Testis (tissue), 3 donors: ENCODE results near the gene HOXB8. TPM values are rescaled to one million over a fixed set of nuclear protein-coding genes. Genes with fewer than 3 reads are reported as not detected.

Experiments used
- DNase-seq: peaks from one replicate; pipeline ENCODE4 v3.0.0-alpha.2; 2019
- H3K27ac ChIP-seq, 2 donors: fragments of 200-600 bp; sonication (generic); one replicate each; pipeline ENCODE4 v1.5.1; 2019
- H3K27me3 ChIP-seq: fragments of 200-600 bp; sonication (generic); one replicate; pipeline ENCODE4 v1.5.1; 2019
- H3K36me3 ChIP-seq: fragments of 200-600 bp; sonication (generic); one replicate; pipeline ENCODE4 v1.5.1; 2017; ENCODE audit warnings: low read depth; ENCODE audit errors: missing control alignments
- H3K4me1 ChIP-seq: fragments of 200-600 bp; sonication (generic); one replicate; pipeline ENCODE4 v1.5.1; 2019
- H3K4me3 ChIP-seq, 2 donors: fragments of 200-600 bp; sonication (generic); one replicate each; pipeline ENCODE4 v1.5.1; 2017 to 2019
- H3K9me3 ChIP-seq: fragments of 200-600 bp; sonication (generic); one replicate; pipeline ENCODE4 v1.5.1; 2017
- CTCF ChIP-seq, 3 experiments: fragments of 450-650 bp in 2 of 3; fragments of 200-600 bp in 1 of 3; sonication (generic) in 1 of 3; IDR thresholded peaks; one replicate each; pipeline ENCODE4 v1.5.1; 2016 to 2019; ENCODE audit warnings: antibody characterized with exemption in 3 of 3, mild to moderate bottlenecking in 2 of 3, moderate library complexity in 1 of 3
- POLR2A ChIP-seq: fragments of 450-650 bp; IDR thresholded peaks from one replicate; pipeline ENCODE4 v1.6.1; 2017; ENCODE audit warnings: antibody characterized with exemption, mild to moderate bottlenecking, moderate library complexity
- WGBS, 2 donors: methylation state at CpG; one replicate each; pipeline ENCODE4 v1.1.5; 2018; 5-methylcytosine and 5-hydroxymethylcytosine counted together
- intact Hi-C: fragments of 100-400 bp; cut with DNase I; formaldehyde crosslinking; loops from one replicate; pipeline ENCODE4 v1.15.1; 2023; ENCODE audit warnings: low total_unique reads
- polyA plus RNA-seq: library from polyadenylated mRNA; stranded (reverse); fragments of 350-450 nt; fragmentation: Illumina TruSeq; extraction: RNeasy Lipid Tissue Mini Kit (QIAGEN cat#74804); gene quantifications from one replicate; pipeline ENCODE4 v1.2.3, GENCODE V29; 2014; ENCODE audit warnings: low read depth, low replicate concordance; ENCODE audit not compliant: insufficient read depth
- total RNA-seq, 2 donors: library from RNA; depleted of rRNA; stranded (reverse); fragments of >200 nt; gene quantifications; one replicate each; pipeline ENCODE4 v1.2.3, GENCODE V29; 2016

HOXB8 gene
- total and polyA plus RNA-seq, 3 donors from 2014 or later, result 1.2 to 2.7 (median 2.0) TPM

- Histone ChIP-seq H3K27me3 (no peaks in the 10 kb centered on the region), H3K9me3 (no peaks in the 10 kb centered on the region), H3K36me3 (no peaks in the 10 kb centered on the region), H3K4me1 (no peaks in the 10 kb centered on the region), H3K27ac (no peak overlapping the region), H3K4me3 (peak overlapping the region; percentile 18 to 44)
- intact Hi-C loops, result no loop called here
- no peak for DNase-seq
- no peak for TF ChIP-seq CTCF (IDR thresholded peaks at IDR 0.05)
- 13 to 16% methylated on average over 22 of the region's 22 CpGs for WGBS, 2 donors
Measured at GRCh38 chr17:48575673-48576478, 39.2 kb downstream of the HOXB8 start.

GRCh38 chr17:48575066-48575582, 40.0 kb downstream of the HOXB8 start:
- Histone ChIP-seq H3K4me3 (no peak overlapping the region), H3K9me3 (no peaks in the 10 kb centered on the region), H3K27me3 (no peaks in the 10 kb centered on the region), H3K27ac (no peak overlapping the region), H3K4me1 (no peaks in the 10 kb centered on the region), H3K36me3 (no peaks in the 10 kb centered on the region)
- 45 to 51% methylated on average over 7 of the region's 7 CpGs for WGBS, 2 donors
- no peak for TF ChIP-seq POLR2A
- no peak for TF ChIP-seq CTCF (IDR thresholded peaks at IDR 0.05)
- DNase-seq, result no peak
- intact Hi-C loops, result no loop called here

GRCh38 chr17:48574505-48575065, 40.5 kb downstream of the HOXB8 start:
- intact Hi-C loops, result no loop called here
- Histone ChIP-seq H3K36me3 (no peaks in the 10 kb centered on the region), H3K4me1 (no peaks in the 10 kb centered on the region), H3K27me3 (no peaks in the 10 kb centered on the region), H3K27ac (no peak overlapping the region), H3K4me3 (no peak overlapping the region), H3K9me3 (no peaks in the 10 kb centered on the region)
- no peak for TF ChIP-seq POLR2A
- TF ChIP-seq CTCF (IDR thresholded peaks at IDR 0.05), result no peak
- no peak for DNase-seq
- 37 to 39% methylated on average over 8 of the region's 8 CpGs for WGBS, 2 donors

- TF ChIP-seq CTCF (IDR thresholded peaks at IDR 0.05), result no peak
- TF ChIP-seq POLR2A, result no peak
- Histone ChIP-seq H3K4me1 (no peaks in the 10 kb centered on the region), H3K27ac (no peak overlapping the region), H3K27me3 (no peaks in the 10 kb centered on the region), H3K4me3 (no peak overlapping the region), H3K9me3 (no peaks in the 10 kb centered on the region), H3K36me3 (no peaks in the 10 kb centered on the region)
- intact Hi-C loops, result no loop called here
- 86 to 92% methylated on average over 1 of the region's 1 CpG for WGBS, 2 donors
- DNase-seq, result no peak
Measured at GRCh38 chr17:48571826-48572417, 43.2 kb downstream of the HOXB8 start.
